Nephron progenitor cell (in vitro differentiated cells): Measurements from ENCODE around the gene SLC1A7.

Experiments used
- DNase-seq: peaks from one replicate; pipeline ENCODE4 v3.0.0; 2021
- H3K27ac Mint-ChIP-seq: 2 replicates; pipeline ENCODE4 v1.8.0; 2021; ENCODE audit warnings: mild to moderate bottlenecking, moderate library complexity, mixed read lengths
- H3K27me3 Mint-ChIP-seq: 2 replicates; pipeline ENCODE4 v1.8.0; 2021; ENCODE audit warnings: mild to moderate bottlenecking, low read depth, mixed read lengths; ENCODE audit not compliant: poor library complexity
- H3K36me3 Mint-ChIP-seq: 2 replicates; pipeline ENCODE4 v1.8.0; 2021; ENCODE audit warnings: low read depth, mixed read lengths
- H3K4me1 Mint-ChIP-seq: 2 replicates; pipeline ENCODE4 v1.8.0; 2021; ENCODE audit warnings: mixed read lengths
- H3K4me3 Mint-ChIP-seq: 2 replicates; pipeline ENCODE4 v1.8.0; 2021; ENCODE audit warnings: mild to moderate bottlenecking, moderate library complexity, mixed read lengths
- H3K9me3 Mint-ChIP-seq: 2 replicates; pipeline ENCODE4 v1.8.0; 2021; ENCODE audit warnings: mild to moderate bottlenecking, moderate library complexity, mixed read lengths
- CTCF ChIP-seq: fragments of 200-600 bp; sonication (generic); IDR thresholded peaks from 2 replicates; pipeline ENCODE4 v1.5.0; 2021; ENCODE audit warnings: antibody characterized with exemption

The SLC1A7 gene

GRCh38 chr1:53130878-53131589 is 11.4 kb downstream of the SLC1A7 start:
- Mint-ChIP-seq H3K4me3 (no peak overlapping the region), H3K27me3 (peaks cover 11% of the 10 kb centered on the region), H3K36me3 (no peaks in the 10 kb centered on the region), H3K27ac (no peak overlapping the region), H3K9me3 (no peaks in the 10 kb centered on the region), H3K4me1 (peaks cover 35% of the 10 kb centered on the region)
- TF ChIP-seq CTCF, result no peak
- no peak for DNase-seq

- no peaks in the 10 kb centered on the region for H3K36me3 Mint-ChIP-seq
- DNase-seq, result no peak
- peaks cover 12% of the 10 kb centered on the region for H3K27me3 Mint-ChIP-seq
- no peak overlapping the region for H3K4me3 Mint-ChIP-seq
- TF ChIP-seq CTCF, result no peak
- H3K4me1 Mint-ChIP-seq, result peaks cover 40% of the 10 kb centered on the region
- no peaks in the 10 kb centered on the region for H3K9me3 Mint-ChIP-seq
- H3K27ac Mint-ChIP-seq, result no peak overlapping the region
These were observed 11.9 kb downstream of the SLC1A7 start for GRCh38 chr1:53130598-53130877.

GRCh38 chr1:53129891-53130597 is 12.4 kb downstream of the SLC1A7 start:
- Mint-ChIP-seq H3K4me3 (peak overlapping the region; percentile 8), H3K27ac (peak overlapping the region; percentile 97), H3K36me3 (no peaks in the 10 kb centered on the region), H3K4me1 (peaks cover 44% of the 10 kb centered on the region), H3K9me3 (no peaks in the 10 kb centered on the region), H3K27me3 (peaks cover 14% of the 10 kb centered on the region)
- TF ChIP-seq CTCF, result no peak
- DNase-seq, result no peak

GRCh38 chr1:53128401-53128800 is 14.0 kb downstream of the SLC1A7 start:
- peaks cover 57% of the 10 kb centered on the region for H3K4me1 Mint-ChIP-seq
- no peaks in the 10 kb centered on the region for H3K36me3 Mint-ChIP-seq

GRCh38 chr1:53127546-53127945 is 14.9 kb downstream of the SLC1A7 start:
- TF ChIP-seq CTCF, result no peak
- Mint-ChIP-seq H3K27me3 (peaks cover 11% of the 10 kb centered on the region), H3K36me3 (no peaks in the 10 kb centered on the region), H3K9me3 (no peaks in the 10 kb centered on the region), H3K27ac (peak overlapping the region; percentile 85), H3K4me3 (no peak overlapping the region), H3K4me1 (peaks cover 59% of the 10 kb centered on the region)
- DNase-seq, result no peak

More at GRCh38 chr1:53128401-53128800, 14.0 kb downstream of the SLC1A7 start:
- Mint-ChIP-seq H3K4me3 (no peak overlapping the region), H3K9me3 (no peaks in the 10 kb centered on the region), H3K27me3 (peaks cover 14% of the 10 kb centered on the region), H3K27ac (no peak overlapping the region)
- no peak for DNase-seq
- TF ChIP-seq CTCF, result no peak

GRCh38 chr1:53126495-53126894 is 15.9 kb downstream of the SLC1A7 start:
- Mint-ChIP-seq H3K4me3 (no peak overlapping the region), H3K9me3 (no peaks in the 10 kb centered on the region), H3K36me3 (no peaks in the 10 kb centered on the region), H3K4me1 (peaks cover 69% of the 10 kb centered on the region), H3K27me3 (peaks cover 11% of the 10 kb centered on the region), H3K27ac (no peak overlapping the region)
- no peak for TF ChIP-seq CTCF
- no peak for DNase-seq
